ENCODE data around the gene ABT1. TPM values are rescaled to one million over a fixed set of nuclear protein-coding genes. Genes with fewer than 3 reads are reported as not detected.

The ABT1 gene
- total RNA-seq, 4 donors from 2014 or later: 13.3 to 18.2 (median 16.1) TPM

DNA sequence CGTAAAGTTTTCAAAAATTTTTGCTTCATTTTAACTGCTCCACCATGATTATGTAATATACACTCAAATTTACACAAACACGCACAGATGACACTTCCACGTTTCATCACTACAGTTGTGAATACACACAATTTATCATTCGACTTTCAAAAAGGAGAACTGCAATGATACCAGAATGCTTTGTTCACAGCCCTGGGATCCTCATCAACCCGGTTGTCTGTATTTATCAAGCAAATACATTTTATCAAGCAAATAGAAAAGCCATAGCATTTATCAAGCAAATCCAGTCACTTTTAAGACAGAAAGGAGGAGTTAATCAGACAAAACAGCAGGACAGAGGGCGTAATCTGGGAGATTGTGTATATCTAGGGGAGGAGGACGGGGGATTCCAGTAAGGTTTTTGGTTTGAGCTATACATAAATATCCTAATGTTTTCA lies 20.3 kb upstream of the ABT1 start:
- Histone ChIP-seq H3K4me1 (peaks cover 8 to 18% (median 12%) of the 10 kb centered on the region in 4 donors), H3K9me3 (peaks cover 0 to 13% (median 6%) of the 10 kb centered on the region in 4 donors), H3K27me3 (peaks cover 0 to 57% (median 14%) of the 10 kb centered on the region in 4 donors), H3K27ac (replicated peaks in 1 of 4) (no peak overlapping the region), H3K36me3 (no peaks in the 10 kb centered on the region), H3K4me3 (peak overlapping the region in 1 of 4 donors; percentile 41)
- no peak for TF ChIP-seq POLR2AphosphoS5 (IDR thresholded peaks at IDR 0.05)
- TF ChIP-seq CTCF (IDR thresholded peaks at IDR 0.05): no peak
- TF ChIP-seq POLR2A (IDR thresholded peaks at IDR 0.05; ENCODE audit: low read depth): no peak
- TF ChIP-seq EP300 (IDR thresholded peaks at IDR 0.05): no peak
- intact Hi-C loops (cut with DNase I): no loop called here
- no peak for DNase-seq (ENCODE audit: extremely low spot score)
- WGBS: 34% methylated on average over 7 of the region's 7 CpGs

- TF ChIP-seq POLR2A (IDR thresholded peaks at IDR 0.05; ENCODE audit: low read depth): no peak
- no peak for TF ChIP-seq EP300 (IDR thresholded peaks at IDR 0.05)
- TF ChIP-seq POLR2AphosphoS5 (IDR thresholded peaks at IDR 0.05): no peak
- TF ChIP-seq CTCF (IDR thresholded peaks at IDR 0.05): no peak
- Histone ChIP-seq H3K9me3 (peaks cover 0 to 13% (median 6%) of the 10 kb centered on the region in 4 donors), H3K4me3 (peak overlapping the region in 3 of 4 donors; percentile 22 to 41 (median 31)), H3K27me3 (peaks cover 0 to 61% (median 14%) of the 10 kb centered on the region in 4 donors), H3K36me3 (no peaks in the 10 kb centered on the region), H3K4me1 (peaks cover 4 to 14% (median 7%) of the 10 kb centered on the region in 4 donors), H3K27ac (replicated peaks in 1 of 4) (no peak overlapping the region)
- no peak for DNase-seq (ENCODE audit: extremely low spot score)
- intact Hi-C loops (cut with DNase I): no loop called here
- 6% methylated on average over 31 of the region's 31 CpGs for WGBS
These were observed 19.6 kb upstream of the ABT1 start for GRCh38 chr6:26576929-26577719.

DNA sequence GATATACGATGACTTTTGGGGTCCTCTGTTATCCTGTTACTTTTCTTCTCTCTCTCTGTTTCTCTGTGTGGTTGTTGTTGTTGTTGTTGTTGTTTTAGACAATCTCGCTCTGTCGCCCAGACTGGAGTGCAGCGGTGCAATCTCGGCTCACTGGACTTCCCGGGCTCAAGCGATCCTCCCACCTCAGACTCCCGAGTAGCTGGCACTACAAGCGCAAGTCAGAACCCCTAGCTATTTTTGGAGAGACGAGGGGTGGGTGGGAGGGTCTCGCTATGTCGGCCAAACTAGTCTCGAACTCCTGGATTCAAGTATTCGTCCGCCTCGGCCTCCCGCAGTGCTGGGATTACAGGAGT lies 19.1 kb upstream of the ABT1 start:
- no peak overlapping the region for H3K27ac ChIP-seq (replicated peaks in 1 of 4)
- intact Hi-C loops (cut with DNase I): no loop called here
- peaks cover 0 to 64% (median 14%) of the 10 kb centered on the region in 4 donors for H3K27me3 ChIP-seq
- 19% methylated on average over 15 of the region's 17 CpGs for WGBS
- DNase-seq (ENCODE audit: extremely low spot score): no peak
- peaks cover 0 to 13% (median 6%) of the 10 kb centered on the region in 4 donors for H3K9me3 ChIP-seq
- no peaks in the 10 kb centered on the region for H3K36me3 ChIP-seq
- TF ChIP-seq CTCF (IDR thresholded peaks at IDR 0.05): no peak
- TF ChIP-seq POLR2A (IDR thresholded peaks at IDR 0.05; ENCODE audit: low read depth): no peak
- no peak for TF ChIP-seq POLR2AphosphoS5 (IDR thresholded peaks at IDR 0.05)
- TF ChIP-seq EP300 (IDR thresholded peaks at IDR 0.05): no peak
- peak overlapping the region in 3 of 4 donors; percentile 22 to 41 (median 31) for H3K4me3 ChIP-seq
- peaks cover 0 to 8% (median 5%) of the 10 kb centered on the region in 4 donors for H3K4me1 ChIP-seq

- 89% methylated on average over 6 of the region's 6 CpGs for WGBS
- Histone ChIP-seq H3K4me3 (no peak overlapping the region), H3K27me3 (peaks cover 0 to 70% (median 15%) of the 10 kb centered on the region in 4 donors), H3K27ac (replicated peaks in 1 of 4) (no peak overlapping the region), H3K36me3 (no peaks in the 10 kb centered on the region), H3K4me1 (peaks cover 0 to 6% (median 5%) of the 10 kb centered on the region in 4 donors), H3K9me3 (peaks cover 0 to 13% (median 6%) of the 10 kb centered on the region in 4 donors)
- intact Hi-C loops (cut with DNase I): no loop called here
- TF ChIP-seq CTCF (IDR thresholded peaks at IDR 0.05): no peak
- no peak for TF ChIP-seq POLR2AphosphoS5 (IDR thresholded peaks at IDR 0.05)
- TF ChIP-seq EP300 (IDR thresholded peaks at IDR 0.05): no peak
- no peak for TF ChIP-seq POLR2A (IDR thresholded peaks at IDR 0.05; ENCODE audit: low read depth)
- DNase-seq (ENCODE audit: extremely low spot score): no peak
These were observed 18.5 kb upstream of the ABT1 start for GRCh38 chr6:26578279-26578678.
